Inflammatory macrophage (primary cell): ENCODE data around the gene METTL13.

Source experiments
- DNase-seq, 2 donors: peaks; one replicate each; pipeline ENCODE4 v3.0.0-alpha.2; 2020 to 2022
- total RNA-seq, 18 experiments: gene quantifications; one replicate each; lab custom pipeline; 2026; ENCODE audit warnings: mixed read lengths in 6 of 18, inconsistent platforms in 2 of 18; lab: John Stamatoyannopoulos, UW

The METTL13 gene
- total RNA-seq: 6.8 to 50.0 (median 34.9) reads per million in 18 experiments

- DNase-seq: peak; percentile 99
These were observed at the start of gene METTL13 for GRCh38 chr1:171781176-171781875. Gene METTL13, plus strand, starts transcription at chr1:171781660. Its CDS starts 308 bp downstream, at chr1:171781968.

GRCh38 chr1:171736196-171736595 is 45.3 kb upstream of the METTL13 start:
- peak; percentile 75 to 84 for DNase-seq

GRCh38 chr1:171738911-171739310 is 42.5 kb upstream of the METTL13 start:
- no peak for DNase-seq

GRCh38 chr1:171739656-171740055 is 41.8 kb upstream of the METTL13 start:
- peak in 1 of 2 donors; percentile 48 for DNase-seq

GRCh38 chr1:171740356-171740863 is 41.0 kb upstream of the METTL13 start:
- no peak for DNase-seq

GRCh38 chr1:171740987-171741871 is 40.2 kb upstream of the METTL13 start:
- DNase-seq: peak; percentile 48 to 58

GRCh38 chr1:171741872-171742576 is 39.4 kb upstream of the METTL13 start, which contains the start of gene VAMP4:
Gene VAMP4, minus strand, starts transcription at chr1:171742065. Its CDS starts 3,651 bp downstream, at chr1:171738414.
- peak; percentile 81 to 85 for DNase-seq

- DNase-seq: peak in 1 of 2 donors; percentile 15
These were observed 38.9 kb upstream of the METTL13 start for GRCh38 chr1:171742577-171742922.

GRCh38 chr1:171743081-171743870 is 38.2 kb upstream of the METTL13 start:
- DNase-seq: peak in 1 of 2 donors; percentile 29

GRCh38 chr1:171744986-171745385 is 36.5 kb upstream of the METTL13 start:
- DNase-seq: peak; percentile 69 to 75

GRCh38 chr1:171748651-171749050 is 32.8 kb upstream of the METTL13 start:
- DNase-seq: no peak

- no peak for DNase-seq
These were observed 30.2 kb upstream of the METTL13 start for GRCh38 chr1:171751221-171751620.

GRCh38 chr1:171753182-171753581 is 28.3 kb upstream of the METTL13 start:
- DNase-seq: no peak

GRCh38 chr1:171753685-171754352 is 27.6 kb upstream of the METTL13 start:
- no peak for DNase-seq

- DNase-seq: peak; percentile 18 to 62
These were observed 27.1 kb upstream of the METTL13 start for GRCh38 chr1:171754353-171754705.

- DNase-seq: no peak
These were observed 26.5 kb upstream of the METTL13 start for GRCh38 chr1:171754971-171755370.

- DNase-seq: no peak
These were observed 24.6 kb upstream of the METTL13 start for GRCh38 chr1:171756856-171757255.

- DNase-seq: no peak
These were observed 23.4 kb upstream of the METTL13 start for GRCh38 chr1:171758011-171758410.

GRCh38 chr1:171762143-171762563 is 19.3 kb upstream of the METTL13 start:
- DNase-seq: no peak

GRCh38 chr1:171763764-171764163 is 17.7 kb upstream of the METTL13 start:
- DNase-seq: no peak

- DNase-seq: no peak
These were observed 12.3 kb upstream of the METTL13 start for GRCh38 chr1:171769171-171769570.
